Activated CD4-positive, alpha-beta memory T cell treated with anti-CD3 and anti-CD28 coated beads for 36 hours (primary cell): Measurements from ENCODE around the gene FLT4. TPM values are rescaled to one million over a fixed set of nuclear protein-coding genes. Genes with fewer than 3 reads are reported as not detected.

Experiments
- total RNA-seq, 2 experiments: library from RNA; stranded (reverse); gene quantifications; one replicate each; pipeline ENCODE4 v1.2.3, GENCODE V29; 2021

Gene FLT4
- total RNA-seq, 2 experiments from 2014 or later: 1.4 to 2.0 TPM

Other genes with a start within 250 kb of the FLT4 start
- gene CNOT6, start 155.2 kb downstream of the FLT4 start, total RNA-seq: 10 to 100 TPM; 32.0 to 35.2 TPM
- not detected for gene SCGB3A1, start 58.1 kb downstream of the FLT4 start, total RNA-seq
- gene OR2Y1, start 90.5 kb upstream of the FLT4 start, total RNA-seq: not detected
- gene MGAT1, start 153.2 kb upstream of the FLT4 start, total RNA-seq: 100 to 1,000 TPM; 101 to 106 TPM
- gene ZFP62, start 211.7 kb upstream of the FLT4 start, total RNA-seq: 10 to 100 TPM; 17.9 to 20.5 TPM
- not detected for gene BTNL8, start 249.6 kb upstream of the FLT4 start, total RNA-seq